WI38 (cell line): ENCODE results near the gene IFITM1.
A peak's percentile ranks its signal among the peaks of the same experiment; 100 is the strongest.
"Not testable (repeated sequence)": the region's sequence is repeated elsewhere in the genome, so short reads cannot be mapped to it uniquely, and the experiment has no call there.

Source experiments
- H3K4me3 ChIP-seq: 2 replicates; pipeline ENCODE4 v1.5.1; 2011; ENCODE audit warnings: low read depth, mild to moderate bottlenecking, control low read depth, low read length
- TF ChIP-seq, protein P1 (sequence below): IDR thresholded peaks from 2 replicates; pipeline ENCODE4 v1.5.1; 2012; ENCODE audit warnings: low read depth, mild to moderate bottlenecking, control low read depth, low read length

The IFITM1 gene

GRCh38 chr11:285021-285893, 28.6 kb upstream of the IFITM1 start:
- H3K4me3 ChIP-seq: no peak overlapping the region
- TF ChIP-seq, protein P1, sequence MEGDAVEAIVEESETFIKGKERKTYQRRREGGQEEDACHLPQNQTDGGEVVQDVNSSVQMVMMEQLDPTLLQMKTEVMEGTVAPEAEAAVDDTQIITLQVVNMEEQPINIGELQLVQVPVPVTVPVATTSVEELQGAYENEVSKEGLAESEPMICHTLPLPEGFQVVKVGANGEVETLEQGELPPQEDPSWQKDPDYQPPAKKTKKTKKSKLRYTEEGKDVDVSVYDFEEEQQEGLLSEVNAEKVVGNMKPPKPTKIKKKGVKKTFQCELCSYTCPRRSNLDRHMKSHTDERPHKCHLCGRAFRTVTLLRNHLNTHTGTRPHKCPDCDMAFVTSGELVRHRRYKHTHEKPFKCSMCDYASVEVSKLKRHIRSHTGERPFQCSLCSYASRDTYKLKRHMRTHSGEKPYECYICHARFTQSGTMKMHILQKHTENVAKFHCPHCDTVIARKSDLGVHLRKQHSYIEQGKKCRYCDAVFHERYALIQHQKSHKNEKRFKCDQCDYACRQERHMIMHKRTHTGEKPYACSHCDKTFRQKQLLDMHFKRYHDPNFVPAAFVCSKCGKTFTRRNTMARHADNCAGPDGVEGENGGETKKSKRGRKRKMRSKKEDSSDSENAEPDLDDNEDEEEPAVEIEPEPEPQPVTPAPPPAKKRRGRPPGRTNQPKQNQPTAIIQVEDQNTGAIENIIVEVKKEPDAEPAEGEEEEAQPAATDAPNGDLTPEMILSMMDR: no peak

DNA sequence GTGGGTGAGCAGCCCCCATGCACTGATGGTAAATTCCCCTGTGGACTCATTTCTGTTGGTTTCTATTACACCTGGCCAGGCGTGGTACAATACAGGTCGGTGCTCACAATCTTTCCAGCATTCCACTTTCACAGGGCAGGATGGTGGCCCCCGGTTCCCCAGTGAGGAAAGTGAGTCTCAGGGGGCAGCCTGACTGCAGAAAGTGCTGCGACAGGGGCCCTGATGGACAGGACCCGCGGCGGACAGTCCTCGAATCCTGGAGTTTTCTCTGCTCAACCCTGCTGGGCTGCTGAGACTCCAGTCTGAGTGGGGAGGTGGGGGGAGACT, 28.0 kb upstream of the IFITM1 start:
- TF ChIP-seq, protein P1: no peak
- no peak overlapping the region for H3K4me3 ChIP-seq

GRCh38 chr11:286977-287820, 26.6 kb upstream of the IFITM1 start:
- not testable (repeated sequence) for H3K4me3 ChIP-seq

DNA sequence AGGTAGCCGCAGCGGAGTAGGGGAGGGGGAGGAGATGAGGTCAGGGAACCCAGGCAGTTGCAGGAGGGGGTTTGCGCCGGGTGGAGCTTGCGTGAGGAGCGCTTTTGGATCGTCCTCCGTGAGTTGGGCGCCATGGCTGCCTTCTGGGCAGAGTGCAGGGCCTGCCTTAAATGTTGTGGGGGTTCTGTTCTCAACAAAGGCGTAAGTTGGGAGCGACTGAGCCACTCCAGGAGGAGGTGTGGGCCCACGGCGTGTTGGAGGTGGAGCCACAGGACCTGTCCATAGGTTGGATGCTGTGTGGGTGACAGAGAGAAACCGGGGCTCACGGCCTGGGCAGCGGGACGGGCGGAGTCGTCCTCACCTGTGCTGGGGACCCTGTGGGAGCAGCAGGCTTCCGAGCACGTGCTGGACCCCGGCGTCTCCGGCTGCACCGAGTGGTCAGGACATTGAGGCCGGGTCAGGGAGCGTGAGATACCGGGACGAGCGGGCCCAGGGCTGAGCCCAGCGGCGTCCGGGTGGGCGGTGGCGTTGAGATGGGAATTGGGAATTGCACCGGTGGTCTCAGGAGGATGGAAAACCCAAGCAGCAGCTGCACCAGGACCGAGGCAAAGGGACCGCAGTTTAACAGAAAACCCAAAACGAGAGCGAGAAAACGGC, 25.9 kb upstream of the IFITM1 start:
- peak overlapping the region; percentile 59 for H3K4me3 ChIP-seq
- TF ChIP-seq, protein P1: no peak

DNA sequence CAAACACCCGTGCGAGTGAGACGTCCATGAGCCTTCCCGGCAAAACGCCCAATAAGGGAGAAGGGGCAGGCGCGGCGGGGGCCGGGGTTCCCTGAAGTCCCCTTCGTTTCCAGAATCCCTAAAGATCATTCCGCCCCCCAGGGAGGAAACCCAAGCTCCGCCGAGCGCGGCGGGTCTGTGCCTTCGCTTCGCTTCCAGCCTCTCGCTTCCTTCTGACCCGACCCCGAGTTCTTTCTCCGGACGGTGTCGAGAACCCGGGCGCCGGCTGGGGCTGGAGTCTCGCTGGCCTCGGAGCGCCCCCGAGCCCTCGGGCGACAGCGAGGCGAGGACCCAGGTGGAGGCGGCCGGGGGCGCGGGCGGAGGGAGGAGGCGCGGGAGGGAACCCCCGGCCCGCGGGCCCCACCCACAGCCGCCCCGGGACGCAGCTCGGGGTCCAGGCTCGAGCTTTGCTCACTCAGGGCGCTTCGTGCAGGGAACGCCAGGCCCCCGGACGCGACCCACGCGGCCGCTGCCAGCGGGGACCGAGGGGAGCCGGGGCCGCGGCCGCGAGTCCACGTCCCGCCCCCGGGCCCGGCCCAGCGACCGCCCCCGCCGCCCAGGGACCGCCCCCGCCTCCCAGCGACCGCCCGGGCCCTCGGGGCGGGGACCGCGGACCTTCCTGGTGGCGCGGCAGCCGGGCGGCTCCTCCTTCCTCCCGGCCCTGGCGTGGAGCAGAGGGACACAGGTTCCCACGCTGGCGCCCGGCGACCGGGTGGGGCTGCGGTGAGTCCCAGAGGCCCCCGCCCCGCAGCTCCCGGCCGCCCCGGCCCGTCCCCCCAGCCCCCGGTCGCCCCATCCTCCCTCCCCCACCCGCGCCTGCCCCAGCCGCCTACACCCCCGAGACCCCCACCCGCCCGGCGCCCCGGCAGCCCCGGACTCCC, 25.1 kb upstream of the IFITM1 start, which contains the start of gene PGGHG:
PGGHG (plus strand) TSS at position 649 of the 920 bp plus-strand sequence. CDS start 691 bp downstream, outside the sequence.
- TF ChIP-seq, protein P1: no peak
- peak within 1 kb of the TSS; percentile 59 for H3K4me3 ChIP-seq

GRCh38 chr11:289398-289711, 24.5 kb upstream of the IFITM1 start:
- TF ChIP-seq, protein P1: no peak
- peak overlapping the region; percentile 44 for H3K4me3 ChIP-seq
